Liver (tissue), 9 donors: ENCODE data around the gene FRAS1. TPM values are rescaled to one million over a fixed set of nuclear protein-coding genes. Genes with fewer than 3 reads are reported as not detected.

Source experiments
- DNase-seq: peaks from one replicate; pipeline ENCODE4 v3.0.0-alpha.2; 2017; ENCODE audit warnings: low spot score
- H3K27ac ChIP-seq, 2 donors: one replicate each; pipeline ENCODE4 v1.7.0; 2013; ENCODE audit warnings: inconsistent platforms in 2 of 2, low read length in 2 of 2, control low read depth in 1 of 2, low read depth in 1 of 2, mild to moderate bottlenecking in 1 of 2
- H3K27me3 ChIP-seq, 4 donors: one replicate each; pipeline versions ENCODE4 v1.6.1 to v1.7.0; 2013; ENCODE audit warnings: low read length in 3 of 4, inconsistent platforms in 1 of 4, mild to moderate bottlenecking in 1 of 4, moderate library complexity in 1 of 4; ENCODE audit not compliant: control insufficient read depth in 4 of 4, insufficient read depth in 4 of 4
- H3K36me3 ChIP-seq, 4 donors: one replicate each; pipeline versions ENCODE4 v1.6.1 to v1.7.0; 2013; ENCODE audit warnings: low read length in 3 of 4, mild to moderate bottlenecking in 3 of 4, low read depth in 1 of 4, moderate library complexity in 1 of 4; ENCODE audit not compliant: control insufficient read depth in 4 of 4, insufficient read depth in 3 of 4
- H3K4me1 ChIP-seq, 4 donors: one replicate each; pipeline versions ENCODE4 v1.6.1 to v1.7.0; 2013; ENCODE audit warnings: low read length in 3 of 4, mild to moderate bottlenecking in 3 of 4, moderate library complexity in 1 of 4; ENCODE audit not compliant: control insufficient read depth in 4 of 4, insufficient read depth in 4 of 4
- H3K4me3 ChIP-seq, 3 donors: one replicate each; pipeline versions ENCODE4 v1.6.1 to v1.7.0; 2013; ENCODE audit warnings: low read length in 3 of 3, control low read depth in 1 of 3, low read depth in 1 of 3, mild to moderate bottlenecking in 1 of 3
- H3K9ac ChIP-seq, 2 donors: one replicate each; pipeline ENCODE4 v1.7.0; 2013; ENCODE audit warnings: low read length in 2 of 2, mild to moderate bottlenecking in 2 of 2, moderate library complexity in 2 of 2, control low read depth in 1 of 2, low read depth in 1 of 2
- H3K9me3 ChIP-seq, 4 donors: one replicate each; pipeline versions ENCODE4 v1.6.1 to v1.7.0; 2013; ENCODE audit warnings: low read length in 3 of 4; ENCODE audit not compliant: control insufficient read depth in 4 of 4
- EGR1 ChIP-seq, 2 donors: IDR thresholded peaks; 2 replicates each; pipeline ENCODE4 v1.6.1; 2016 to 2018; ENCODE audit warnings: antibody characterized with exemption in 2 of 2, low read depth in 2 of 2
- FOXA1 ChIP-seq: IDR thresholded peaks from 2 replicates; pipeline ENCODE4 v1.6.1; 2016; ENCODE audit warnings: antibody characterized with exemption
- FOXA2 ChIP-seq: IDR thresholded peaks from 2 replicates; pipeline ENCODE4 v1.6.1; 2016; ENCODE audit warnings: antibody characterized with exemption
- GABPA ChIP-seq, 2 donors: IDR thresholded peaks in 1 of 2; conservative IDR thresholded peaks in 1 of 2; 2 replicates each; pipeline ENCODE4 v1.6.1; 2016; ENCODE audit warnings: antibody characterized with exemption in 2 of 2, mild to moderate bottlenecking in 1 of 2, moderate library complexity in 1 of 2
- HNF4A ChIP-seq, 2 donors: conservative IDR thresholded peaks; 2 replicates each; pipeline ENCODE4 v1.6.1; 2016; ENCODE audit warnings: antibody characterized with exemption in 2 of 2, mild to moderate bottlenecking in 2 of 2
- JUND ChIP-seq, 2 donors: IDR thresholded peaks; 2 replicates each; pipeline ENCODE4 v1.6.1; 2016; ENCODE audit warnings: antibody characterized with exemption in 2 of 2
- NR2F2 ChIP-seq: IDR thresholded peaks from 2 replicates; pipeline ENCODE4 v1.6.1; 2016; ENCODE audit warnings: antibody characterized with exemption
- RAD21 ChIP-seq, 2 donors: IDR thresholded peaks; 2 replicates each; pipeline ENCODE4 v1.6.1; 2016; ENCODE audit warnings: antibody characterized with exemption in 2 of 2, mild to moderate bottlenecking in 2 of 2
- RXRA ChIP-seq, 2 donors: IDR thresholded peaks; 2 replicates each; pipeline ENCODE4 v1.6.1; 2017 to 2018; ENCODE audit warnings: antibody characterized with exemption in 2 of 2, mild to moderate bottlenecking in 1 of 2
- TAF1 ChIP-seq: conservative IDR thresholded peaks from 2 replicates; pipeline ENCODE4 v1.6.1; 2016; ENCODE audit warnings: antibody characterized with exemption, mild to moderate bottlenecking
- YY1 ChIP-seq: IDR thresholded peaks from 2 replicates; pipeline ENCODE4 v1.6.1; 2016; ENCODE audit warnings: antibody characterized with exemption, mild to moderate bottlenecking
- WGBS: extraction: QIAGEN DNeasy Blood & Tissue Kit; methylation state at CpG from one replicate; pipeline ENCODE4 v1.1.7; 2013; 5-methylcytosine and 5-hydroxymethylcytosine counted together
- polyA plus RNA-seq, 2 donors: library from polyadenylated mRNA; stranded (reverse) in 1 of 2; unstranded in 1 of 2; fragments of 200-250 nt in 1 of 2; fragments of >200 nt in 1 of 2; fragmentation: Nextera tagmentation in 1 of 2; extraction: Ambion mirVana in 1 of 2; gene quantifications; one replicate each; pipeline versions ENCODE4 v1.2.1 to v1.2.3, GENCODE V29; 2013 to 2015
- total RNA-seq, 2 donors: library from RNA; depleted of rRNA; stranded (reverse); fragments of >200 nt; gene quantifications; one replicate each; pipeline ENCODE4 v1.2.3, GENCODE V29; 2014
- TF ChIP-seq, protein P1 (sequence below): IDR thresholded peaks from 2 replicates; pipeline ENCODE4 v1.6.1; 2016; ENCODE audit warnings: antibody characterized with exemption
- TF ChIP-seq, protein P2 (sequence below): fragments of 150-350 bp; IDR thresholded peaks from 2 replicates; pipeline ENCODE4 v1.5.1; 2017; ENCODE audit warnings: improper control_type of control experiment, low read depth, low read length; ENCODE audit not compliant: missing input control
- TF ChIP-seq, protein P3 (sequence below): IDR thresholded peaks from 2 replicates; pipeline ENCODE4 v1.6.1; 2016; ENCODE audit warnings: antibody characterized with exemption
- TF ChIP-seq, protein P4 (sequence below): IDR thresholded peaks from 2 replicates; pipeline ENCODE4 v1.6.1; 2016; ENCODE audit warnings: antibody characterized with exemption, mild to moderate bottlenecking
- TF ChIP-seq, protein P5 (sequence below): IDR thresholded peaks from 2 replicates; pipeline ENCODE4 v1.6.1; 2016; ENCODE audit warnings: antibody characterized with exemption
- donor health status: healthy.
- donor health status: healthy.
- donor health status: healthy.
- donor health status: healthy.
- donor health status: healthy.

Gene FRAS1
- total and polyA plus RNA-seq, 4 donors, result 0.08 to 6.0 (median 1.1) TPM

DNA sequence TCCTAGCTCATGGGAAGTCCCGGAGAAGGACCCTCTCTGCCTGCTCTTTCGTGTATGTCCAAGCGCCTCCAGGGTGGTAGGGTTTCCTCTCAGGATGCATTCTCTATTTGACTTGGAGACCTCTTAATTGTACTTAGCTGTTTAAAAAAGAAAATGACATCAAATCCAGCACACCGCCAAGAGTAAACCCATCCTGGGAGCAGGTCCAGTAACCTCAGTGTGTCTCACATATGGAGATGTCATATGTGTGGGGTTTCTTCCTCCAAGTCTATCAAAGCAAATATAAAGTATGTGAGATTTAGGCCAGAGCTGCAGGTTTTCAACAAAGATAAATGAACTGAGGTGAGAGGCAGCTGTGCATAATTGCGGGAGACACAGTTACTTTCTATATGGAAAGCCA is 285.0 kb downstream of the FRAS1 start:
- no peak for DNase-seq
- WGBS, result 93% methylated on average over 5 of the region's 5 CpGs
- Histone ChIP-seq H3K36me3 (no peaks in the 10 kb centered on the region), H3K27ac (no peak overlapping the region), H3K27me3 (peaks cover 0 to 2% (median 0%) of the 10 kb centered on the region in 4 donors), H3K4me3 (no peak overlapping the region), H3K4me1 (no peaks in the 10 kb centered on the region), H3K9me3 (no peaks in the 10 kb centered on the region), H3K9ac (no peak overlapping the region)
- no peak for TF ChIP-seq FOXA2
- no peak for TF ChIP-seq YY1
- TF ChIP-seq RXRA (IDR thresholded peaks at IDR 0.05), result no peak
- TF ChIP-seq NR2F2, result no peak
- TF ChIP-seq, protein P1, sequence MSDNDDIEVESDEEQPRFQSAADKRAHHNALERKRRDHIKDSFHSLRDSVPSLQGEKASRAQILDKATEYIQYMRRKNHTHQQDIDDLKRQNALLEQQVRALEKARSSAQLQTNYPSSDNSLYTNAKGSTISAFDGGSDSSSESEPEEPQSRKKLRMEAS, result no peak
- TF ChIP-seq EGR1 (IDR thresholded peaks at IDR 0.05; ENCODE audit: low read depth in 2 of 2), result no peak
- no peak for TF ChIP-seq TAF1
- no peak for TF ChIP-seq JUND (IDR thresholded peaks at IDR 0.05)
- no peak for TF ChIP-seq RAD21 (IDR thresholded peaks at IDR 0.05)
- TF ChIP-seq, protein P2, sequence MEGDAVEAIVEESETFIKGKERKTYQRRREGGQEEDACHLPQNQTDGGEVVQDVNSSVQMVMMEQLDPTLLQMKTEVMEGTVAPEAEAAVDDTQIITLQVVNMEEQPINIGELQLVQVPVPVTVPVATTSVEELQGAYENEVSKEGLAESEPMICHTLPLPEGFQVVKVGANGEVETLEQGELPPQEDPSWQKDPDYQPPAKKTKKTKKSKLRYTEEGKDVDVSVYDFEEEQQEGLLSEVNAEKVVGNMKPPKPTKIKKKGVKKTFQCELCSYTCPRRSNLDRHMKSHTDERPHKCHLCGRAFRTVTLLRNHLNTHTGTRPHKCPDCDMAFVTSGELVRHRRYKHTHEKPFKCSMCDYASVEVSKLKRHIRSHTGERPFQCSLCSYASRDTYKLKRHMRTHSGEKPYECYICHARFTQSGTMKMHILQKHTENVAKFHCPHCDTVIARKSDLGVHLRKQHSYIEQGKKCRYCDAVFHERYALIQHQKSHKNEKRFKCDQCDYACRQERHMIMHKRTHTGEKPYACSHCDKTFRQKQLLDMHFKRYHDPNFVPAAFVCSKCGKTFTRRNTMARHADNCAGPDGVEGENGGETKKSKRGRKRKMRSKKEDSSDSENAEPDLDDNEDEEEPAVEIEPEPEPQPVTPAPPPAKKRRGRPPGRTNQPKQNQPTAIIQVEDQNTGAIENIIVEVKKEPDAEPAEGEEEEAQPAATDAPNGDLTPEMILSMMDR, result no peak
- no peak for TF ChIP-seq GABPA (IDR thresholded peaks at IDR 0.05 in 1 of 2, conservative IDR thresholded peaks at IDR 0.05 in 1 of 2)
- TF ChIP-seq HNF4A (conservative IDR thresholded peaks at IDR 0.05), result no peak
- no peak for TF ChIP-seq FOXA1

DNA sequence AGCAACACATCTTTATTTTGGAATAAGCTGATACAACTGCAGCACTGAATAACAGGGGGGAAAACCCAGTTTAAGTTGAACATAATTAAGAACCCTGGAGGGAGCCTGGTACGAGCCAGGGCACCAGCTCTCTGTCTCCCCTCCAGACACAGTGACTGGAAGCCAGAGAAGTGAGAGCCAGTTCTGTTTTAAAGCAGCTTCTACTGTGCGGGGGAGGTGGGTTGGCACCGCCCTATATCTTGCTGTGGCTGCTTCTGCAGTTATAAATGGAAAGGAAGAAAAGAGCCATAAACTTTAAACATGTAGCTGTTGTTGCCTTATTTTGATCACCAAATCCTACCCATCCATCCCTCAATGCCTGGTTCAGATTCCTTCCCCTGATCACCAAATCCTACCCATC is 286.6 kb downstream of the FRAS1 start:
- WGBS, result 85% methylated on average over 3 of the region's 3 CpGs
- H3K9ac ChIP-seq, result no peak overlapping the region
- H3K27ac ChIP-seq, result no peak overlapping the region
- DNase-seq, result no peak
- no peaks in the 10 kb centered on the region for H3K9me3 ChIP-seq
- H3K4me3 ChIP-seq, result no peak overlapping the region
- H3K36me3 ChIP-seq, result no peaks in the 10 kb centered on the region
- no peaks in the 10 kb centered on the region for H3K27me3 ChIP-seq
- H3K4me1 ChIP-seq, result no peaks in the 10 kb centered on the region
- TF ChIP-seq, protein P1, result no peak
- no peak for TF ChIP-seq GABPA (IDR thresholded peaks at IDR 0.05 in 1 of 2, conservative IDR thresholded peaks at IDR 0.05 in 1 of 2)
- no peak for TF ChIP-seq FOXA2
- TF ChIP-seq, protein P2, result no peak
- TF ChIP-seq, protein P3, sequence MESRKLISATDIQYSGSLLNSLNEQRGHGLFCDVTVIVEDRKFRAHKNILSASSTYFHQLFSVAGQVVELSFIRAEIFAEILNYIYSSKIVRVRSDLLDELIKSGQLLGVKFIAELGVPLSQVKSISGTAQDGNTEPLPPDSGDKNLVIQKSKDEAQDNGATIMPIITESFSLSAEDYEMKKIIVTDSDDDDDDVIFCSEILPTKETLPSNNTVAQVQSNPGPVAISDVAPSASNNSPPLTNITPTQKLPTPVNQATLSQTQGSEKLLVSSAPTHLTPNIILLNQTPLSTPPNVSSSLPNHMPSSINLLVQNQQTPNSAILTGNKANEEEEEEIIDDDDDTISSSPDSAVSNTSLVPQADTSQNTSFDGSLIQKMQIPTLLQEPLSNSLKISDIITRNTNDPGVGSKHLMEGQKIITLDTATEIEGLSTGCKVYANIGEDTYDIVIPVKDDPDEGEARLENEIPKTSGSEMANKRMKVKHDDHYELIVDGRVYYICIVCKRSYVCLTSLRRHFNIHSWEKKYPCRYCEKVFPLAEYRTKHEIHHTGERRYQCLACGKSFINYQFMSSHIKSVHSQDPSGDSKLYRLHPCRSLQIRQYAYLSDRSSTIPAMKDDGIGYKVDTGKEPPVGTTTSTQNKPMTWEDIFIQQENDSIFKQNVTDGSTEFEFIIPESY, result no peak
- no peak for TF ChIP-seq NR2F2
- TF ChIP-seq, protein P4, sequence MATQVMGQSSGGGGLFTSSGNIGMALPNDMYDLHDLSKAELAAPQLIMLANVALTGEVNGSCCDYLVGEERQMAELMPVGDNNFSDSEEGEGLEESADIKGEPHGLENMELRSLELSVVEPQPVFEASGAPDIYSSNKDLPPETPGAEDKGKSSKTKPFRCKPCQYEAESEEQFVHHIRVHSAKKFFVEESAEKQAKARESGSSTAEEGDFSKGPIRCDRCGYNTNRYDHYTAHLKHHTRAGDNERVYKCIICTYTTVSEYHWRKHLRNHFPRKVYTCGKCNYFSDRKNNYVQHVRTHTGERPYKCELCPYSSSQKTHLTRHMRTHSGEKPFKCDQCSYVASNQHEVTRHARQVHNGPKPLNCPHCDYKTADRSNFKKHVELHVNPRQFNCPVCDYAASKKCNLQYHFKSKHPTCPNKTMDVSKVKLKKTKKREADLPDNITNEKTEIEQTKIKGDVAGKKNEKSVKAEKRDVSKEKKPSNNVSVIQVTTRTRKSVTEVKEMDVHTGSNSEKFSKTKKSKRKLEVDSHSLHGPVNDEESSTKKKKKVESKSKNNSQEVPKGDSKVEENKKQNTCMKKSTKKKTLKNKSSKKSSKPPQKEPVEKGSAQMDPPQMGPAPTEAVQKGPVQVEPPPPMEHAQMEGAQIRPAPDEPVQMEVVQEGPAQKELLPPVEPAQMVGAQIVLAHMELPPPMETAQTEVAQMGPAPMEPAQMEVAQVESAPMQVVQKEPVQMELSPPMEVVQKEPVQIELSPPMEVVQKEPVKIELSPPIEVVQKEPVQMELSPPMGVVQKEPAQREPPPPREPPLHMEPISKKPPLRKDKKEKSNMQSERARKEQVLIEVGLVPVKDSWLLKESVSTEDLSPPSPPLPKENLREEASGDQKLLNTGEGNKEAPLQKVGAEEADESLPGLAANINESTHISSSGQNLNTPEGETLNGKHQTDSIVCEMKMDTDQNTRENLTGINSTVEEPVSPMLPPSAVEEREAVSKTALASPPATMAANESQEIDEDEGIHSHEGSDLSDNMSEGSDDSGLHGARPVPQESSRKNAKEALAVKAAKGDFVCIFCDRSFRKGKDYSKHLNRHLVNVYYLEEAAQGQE, result no peak
- no peak for TF ChIP-seq EGR1 (IDR thresholded peaks at IDR 0.05; ENCODE audit: low read depth in 2 of 2)
- no peak for TF ChIP-seq RXRA (IDR thresholded peaks at IDR 0.05)
- no peak for TF ChIP-seq FOXA1
- TF ChIP-seq RAD21 (IDR thresholded peaks at IDR 0.05), result no peak
- TF ChIP-seq, protein P5, sequence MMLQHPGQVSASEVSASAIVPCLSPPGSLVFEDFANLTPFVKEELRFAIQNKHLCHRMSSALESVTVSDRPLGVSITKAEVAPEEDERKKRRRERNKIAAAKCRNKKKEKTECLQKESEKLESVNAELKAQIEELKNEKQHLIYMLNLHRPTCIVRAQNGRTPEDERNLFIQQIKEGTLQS, result no peak
